GM12865 (cell line): ENCODE data around the gene MPO.
A peak's percentile ranks its signal among the peaks of the same experiment; 100 is the strongest.

Experiments used
- DNase-seq: peaks from one replicate; pipeline ENCODE4 v3.0.0; 2010; ENCODE audit warnings: low read depth
- H3K4me3 ChIP-seq: 2 replicates; pipeline ENCODE4 v1.5.1; 2011; ENCODE audit warnings: mild to moderate bottlenecking, low read depth, low read length, control low read depth
- CTCF ChIP-seq: IDR thresholded peaks from 2 replicates; pipeline ENCODE4 v1.5.1; 2011; ENCODE audit warnings: low read length, control low read depth, low read depth, inconsistent platforms; ENCODE audit not compliant: insufficient read depth; ENCODE audit errors: missing control alignments

The MPO gene

DNA sequence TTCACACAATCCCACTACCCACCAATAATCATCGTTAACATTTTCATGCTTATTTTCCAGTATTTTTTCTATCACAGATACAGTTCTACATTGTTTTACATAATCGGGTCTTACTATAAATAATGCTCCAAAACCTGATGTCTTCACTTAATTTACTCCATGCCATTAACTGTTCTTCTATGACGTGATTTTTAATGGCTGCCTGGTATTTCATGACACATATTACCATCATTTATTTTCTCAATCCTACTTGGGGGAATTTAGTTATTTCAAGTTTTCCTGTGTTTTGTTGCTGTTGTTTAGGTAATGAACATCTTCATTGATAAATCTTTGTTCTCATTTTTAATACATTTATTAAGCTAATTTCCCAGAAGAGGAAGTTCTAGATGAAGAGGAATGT is 27.7 kb downstream of the MPO start:
- H3K4me3 ChIP-seq: no peak overlapping the region
- TF ChIP-seq CTCF: no peak
- no peak for DNase-seq

- DNase-seq: no peak
- no peak overlapping the region for H3K4me3 ChIP-seq
- no peak for TF ChIP-seq CTCF
Measured at GRCh38 chr17:58252141-58252540, 28.6 kb downstream of the MPO start.

DNA sequence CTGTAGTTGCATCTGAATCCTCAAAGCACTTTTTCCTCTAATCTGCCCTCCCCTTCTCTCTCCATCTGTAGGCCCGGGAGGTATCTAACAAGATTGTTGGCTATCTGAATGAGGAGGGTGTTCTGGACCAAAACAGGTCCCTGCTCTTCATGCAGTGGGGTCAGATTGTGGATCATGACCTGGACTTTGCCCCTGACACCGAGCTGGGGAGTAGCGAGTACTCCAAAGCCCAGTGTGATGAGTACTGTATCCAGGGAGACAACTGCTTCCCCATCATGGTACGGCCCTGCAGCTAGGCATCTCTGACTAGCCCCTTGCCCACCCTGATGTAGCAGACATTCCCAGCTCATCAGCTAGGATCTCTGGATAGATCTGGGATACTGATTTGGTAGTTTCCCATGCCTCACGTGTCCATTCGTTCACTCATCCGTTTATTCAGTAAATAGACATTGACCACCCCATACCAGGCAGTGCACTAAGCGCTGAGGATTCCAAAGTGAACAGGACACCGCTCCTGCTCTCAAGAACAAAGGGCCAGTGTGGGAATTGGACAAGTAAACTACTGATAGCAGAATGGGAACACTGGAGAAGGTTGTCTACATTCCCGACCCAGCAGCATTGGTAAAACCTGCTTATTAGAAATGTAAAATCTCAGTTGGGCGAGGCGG is 30.3 kb downstream of the MPO start:
- no peak for TF ChIP-seq CTCF
- DNase-seq: no peak
- no peak overlapping the region for H3K4me3 ChIP-seq

DNA sequence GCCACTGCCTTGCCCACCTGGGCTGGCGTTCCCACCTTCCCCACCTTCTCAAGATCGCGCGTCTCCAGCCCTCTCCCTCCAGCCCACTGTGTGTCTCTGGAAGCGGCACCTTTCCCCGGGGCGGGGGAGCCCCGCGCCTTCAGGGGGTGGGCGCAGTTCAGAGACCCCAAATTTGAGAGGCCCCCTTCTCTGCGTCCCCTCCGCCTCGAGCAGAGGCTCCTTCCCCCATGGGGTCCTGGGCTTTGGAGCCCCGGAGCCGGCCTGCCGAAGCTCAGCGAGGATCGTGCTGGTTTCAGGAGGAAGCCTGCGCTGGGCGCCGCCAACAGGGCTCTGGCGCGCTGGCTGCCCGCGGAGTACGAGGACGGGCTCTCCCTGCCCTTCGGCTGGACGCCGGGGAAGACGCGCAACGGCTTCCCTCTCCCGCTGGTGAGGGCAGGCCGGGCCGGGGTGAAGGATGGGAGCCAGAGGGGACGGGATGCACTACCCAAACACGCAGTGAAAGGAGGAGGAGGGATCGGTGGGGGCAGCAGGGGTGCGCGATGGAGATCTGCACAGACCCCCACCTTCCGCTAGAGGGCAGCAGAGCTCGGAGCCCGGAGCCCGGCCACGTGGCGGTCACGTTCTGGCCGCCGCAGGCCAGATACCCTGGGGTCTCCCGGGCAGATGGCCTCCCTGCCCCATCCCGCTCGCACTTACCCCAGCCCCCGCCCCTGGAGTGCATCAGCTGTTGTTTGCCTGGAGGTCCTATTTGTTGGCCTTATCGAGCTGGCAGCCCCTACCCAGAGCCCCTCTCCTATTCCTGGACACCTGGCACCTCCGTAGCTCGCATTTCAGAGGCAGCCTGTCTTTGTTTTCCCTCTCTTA is 31.2 kb downstream of the MPO start:
- DNase-seq: peak; percentile 66
- H3K4me3 ChIP-seq: peak overlapping the region; percentile 53
- TF ChIP-seq CTCF: peak; percentile 93

DNA sequence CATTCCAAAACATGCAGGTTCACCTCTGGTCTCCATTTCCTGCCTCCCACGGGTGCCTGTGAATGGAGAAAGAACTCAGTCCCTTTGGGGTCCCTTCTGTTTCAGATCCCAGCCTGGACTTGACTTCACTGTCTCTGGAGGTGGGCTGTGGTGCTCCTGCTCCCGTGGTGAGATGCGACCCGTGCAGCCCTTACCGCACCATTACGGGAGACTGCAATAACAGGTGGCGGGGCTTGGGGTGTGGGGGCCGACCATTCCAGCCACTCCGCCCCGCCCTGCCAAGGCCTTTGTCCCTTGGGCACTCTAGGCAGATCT is 31.8 kb downstream of the MPO start:
- no peak overlapping the region for H3K4me3 ChIP-seq
- DNase-seq: no peak
- no peak for TF ChIP-seq CTCF

- H3K4me3 ChIP-seq: no peak overlapping the region
- peak; percentile 10 for DNase-seq
- no peak for TF ChIP-seq CTCF
Measured at GRCh38 chr17:58247511-58248363, 33.0 kb downstream of the MPO start.
